ENCODE results near the gene MUSTN1.

DNA sequence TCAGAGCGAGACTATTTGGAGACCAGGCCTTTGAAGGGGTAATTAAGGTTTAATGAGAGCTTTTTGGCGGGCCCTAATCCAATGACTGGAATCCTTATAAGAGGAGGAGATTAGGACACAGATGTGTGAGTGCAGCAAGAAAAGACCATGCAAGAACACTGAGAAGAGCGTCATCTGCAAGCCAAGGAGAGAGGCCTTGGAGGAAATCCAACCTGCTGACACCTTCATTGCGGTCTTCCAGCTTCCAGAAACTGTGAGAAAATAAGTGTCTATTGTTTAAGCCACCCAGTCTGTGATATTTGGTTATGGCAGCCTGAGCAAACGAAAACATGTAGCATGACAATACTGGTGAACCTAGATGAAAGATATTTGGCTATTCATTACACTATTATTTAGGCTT, 23.0 kb upstream of the MUSTN1 start:
- TF ChIP-seq, protein P1, sequence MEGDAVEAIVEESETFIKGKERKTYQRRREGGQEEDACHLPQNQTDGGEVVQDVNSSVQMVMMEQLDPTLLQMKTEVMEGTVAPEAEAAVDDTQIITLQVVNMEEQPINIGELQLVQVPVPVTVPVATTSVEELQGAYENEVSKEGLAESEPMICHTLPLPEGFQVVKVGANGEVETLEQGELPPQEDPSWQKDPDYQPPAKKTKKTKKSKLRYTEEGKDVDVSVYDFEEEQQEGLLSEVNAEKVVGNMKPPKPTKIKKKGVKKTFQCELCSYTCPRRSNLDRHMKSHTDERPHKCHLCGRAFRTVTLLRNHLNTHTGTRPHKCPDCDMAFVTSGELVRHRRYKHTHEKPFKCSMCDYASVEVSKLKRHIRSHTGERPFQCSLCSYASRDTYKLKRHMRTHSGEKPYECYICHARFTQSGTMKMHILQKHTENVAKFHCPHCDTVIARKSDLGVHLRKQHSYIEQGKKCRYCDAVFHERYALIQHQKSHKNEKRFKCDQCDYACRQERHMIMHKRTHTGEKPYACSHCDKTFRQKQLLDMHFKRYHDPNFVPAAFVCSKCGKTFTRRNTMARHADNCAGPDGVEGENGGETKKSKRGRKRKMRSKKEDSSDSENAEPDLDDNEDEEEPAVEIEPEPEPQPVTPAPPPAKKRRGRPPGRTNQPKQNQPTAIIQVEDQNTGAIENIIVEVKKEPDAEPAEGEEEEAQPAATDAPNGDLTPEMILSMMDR (IDR thresholded peaks at IDR 0.05) = no peak
- no peak for TF ChIP-seq POLR2A (IDR thresholded peaks at IDR 0.05)

Measured in lower leg skin (tissue), 3 donors.